ENCODE measurements around the gene ZNRF4. TPM values are rescaled to one million over a fixed set of nuclear protein-coding genes. Genes with fewer than 3 reads are reported as not detected.

The ZNRF4 gene
- total RNA-seq, 4 donors from 2014 or later: not detected

GRCh38 chr19:5448374-5448773 lies 6.8 kb upstream of the ZNRF4 start:
- no peak for DNase-seq (ENCODE audit: low spot score in 2 of 2)
- Histone ChIP-seq H3K27ac (no peak overlapping the region), H3K36me3 (no peaks in the 10 kb centered on the region), H3K9me3 (peaks cover 0 to 9% (median 0%) of the 10 kb centered on the region in 4 donors), H3K4me1 (no peaks in the 10 kb centered on the region), H3K4me3 (no peak overlapping the region), H3K27me3 (peaks cover 0 to 7% of the 10 kb centered on the region in 2 donors)
- TF ChIP-seq EP300 (IDR thresholded peaks at IDR 0.05) (no peak), POLR2A (IDR thresholded peaks at IDR 0.05) (no peak), CTCF (IDR thresholded peaks at IDR 0.05) (no peak)
- WGBS, 2 donors: 52 to 64% methylated on average over 15 of the region's 15 CpGs

- peaks cover 0 to 7% of the 10 kb centered on the region in 2 donors for H3K27me3 ChIP-seq
- no peak for DNase-seq (ENCODE audit: low spot score in 2 of 2)
- WGBS, 2 donors: 56 to 58% methylated on average over 9 of the region's 9 CpGs
- H3K4me1 ChIP-seq: no peaks in the 10 kb centered on the region
- no peak overlapping the region for H3K4me3 ChIP-seq
- no peaks in the 10 kb centered on the region for H3K36me3 ChIP-seq
- H3K9me3 ChIP-seq: peaks cover 0 to 16% (median 0%) of the 10 kb centered on the region in 4 donors
- H3K27ac ChIP-seq: no peak overlapping the region
- TF ChIP-seq POLR2A (IDR thresholded peaks at IDR 0.05) (no peak), CTCF (IDR thresholded peaks at IDR 0.05) (no peak)
These were observed 4.6 kb upstream of the ZNRF4 start for GRCh38 chr19:5450482-5451126.

- no peak overlapping the region for H3K27ac ChIP-seq
- H3K27me3 ChIP-seq: peaks cover 0 to 7% of the 10 kb centered on the region in 2 donors
- WGBS, 2 donors: 70 to 72% methylated on average over 7 to 10 of the region's 10 CpGs
- H3K4me3 ChIP-seq: no peak overlapping the region
- H3K36me3 ChIP-seq: no peaks in the 10 kb centered on the region
- no peaks in the 10 kb centered on the region for H3K4me1 ChIP-seq
- no peak for DNase-seq (ENCODE audit: low spot score in 2 of 2)
- H3K9me3 ChIP-seq: peaks cover 0 to 16% (median 0%) of the 10 kb centered on the region in 4 donors
- TF ChIP-seq CTCF (IDR thresholded peaks at IDR 0.05) (no peak), EP300 (IDR thresholded peaks at IDR 0.05) (no peak), POLR2A (IDR thresholded peaks at IDR 0.05) (no peak)
These were observed 3.7 kb upstream of the ZNRF4 start for GRCh38 chr19:5451494-5451893.

GRCh38 chr19:5452594-5453565 lies 2.3 kb upstream of the ZNRF4 start:
- TF ChIP-seq POLR2A (IDR thresholded peaks at IDR 0.05) (no peak), EP300 (IDR thresholded peaks at IDR 0.05) (no peak), CTCF (IDR thresholded peaks at IDR 0.05) (no peak)

GRCh38 chr19:5454743-5455142 lies 474 bp upstream of the ZNRF4 start:
- Histone ChIP-seq H3K27ac (no peak overlapping the region), H3K4me1 (no peaks in the 10 kb centered on the region), H3K27me3 (no peaks in the 10 kb centered on the region), H3K4me3 (no peak overlapping the region), H3K9me3 (peaks cover 0 to 16% (median 0%) of the 10 kb centered on the region in 4 donors), H3K36me3 (no peaks in the 10 kb centered on the region)
- TF ChIP-seq EP300 (IDR thresholded peaks at IDR 0.05): no peak
- TF ChIP-seq CTCF (IDR thresholded peaks at IDR 0.05): no peak
- TF ChIP-seq POLR2A (IDR thresholded peaks at IDR 0.05): no peak
- no peak for DNase-seq (ENCODE audit: low spot score in 2 of 2)
- 63 to 77% methylated on average over 4 to 5 of the region's 5 CpGs for WGBS, 2 donors

More at GRCh38 chr19:5452594-5453565, 2.3 kb upstream of the ZNRF4 start:
- no peaks in the 10 kb centered on the region for H3K36me3 ChIP-seq
- no peak overlapping the region for H3K4me3 ChIP-seq
- WGBS, 2 donors: 80 to 84% methylated on average over 16 of the region's 16 CpGs
- H3K9me3 ChIP-seq: peaks cover 0 to 16% (median 0%) of the 10 kb centered on the region in 4 donors
- DNase-seq (ENCODE audit: low spot score in 2 of 2): no peak
- no peaks in the 10 kb centered on the region for H3K4me1 ChIP-seq
- no peak overlapping the region for H3K27ac ChIP-seq
- H3K27me3 ChIP-seq: peaks cover 0 to under 1% of the 10 kb centered on the region in 2 donors
